SK-N-MC (cell line): ENCODE measurements around the gene UNC5CL.
"Not testable (repeated sequence)": the region's sequence is repeated elsewhere in the genome, so short reads cannot be mapped to it uniquely, and the experiment has no call there.

ENCODE experiments used
- EZH2 ChIP-seq: fragments of 200-600 bp; sonication (generic); IDR thresholded peaks from one replicate; pipeline ENCODE4 v1.6.1; 2017; ENCODE audit warnings: antibody characterized with exemption
- FOXP2 ChIP-seq: optimal IDR thresholded peaks from 2 replicates; pipeline ENCODE3; 2011; ENCODE audit warnings: mild to moderate bottlenecking, moderate library complexity; ENCODE audit not compliant: insufficient read depth; ENCODE audit errors: extremely low read length, control extremely low read depth
- POLR2AphosphoS5 ChIP-seq: IDR thresholded peaks from 2 replicates; pipeline ENCODE4 v1.6.1; 2012; ENCODE audit warnings: mild to moderate bottlenecking, low read depth, low read length, borderline replicate concordance

GRCh38 chr6:41006980-41007379 lies 32.0 kb downstream of the UNC5CL start:
- TF ChIP-seq POLR2AphosphoS5, EZH2, FOXP2: not testable (repeated sequence)
